ENCODE results near the gene KRT86.

The KRT86 gene

DNA sequence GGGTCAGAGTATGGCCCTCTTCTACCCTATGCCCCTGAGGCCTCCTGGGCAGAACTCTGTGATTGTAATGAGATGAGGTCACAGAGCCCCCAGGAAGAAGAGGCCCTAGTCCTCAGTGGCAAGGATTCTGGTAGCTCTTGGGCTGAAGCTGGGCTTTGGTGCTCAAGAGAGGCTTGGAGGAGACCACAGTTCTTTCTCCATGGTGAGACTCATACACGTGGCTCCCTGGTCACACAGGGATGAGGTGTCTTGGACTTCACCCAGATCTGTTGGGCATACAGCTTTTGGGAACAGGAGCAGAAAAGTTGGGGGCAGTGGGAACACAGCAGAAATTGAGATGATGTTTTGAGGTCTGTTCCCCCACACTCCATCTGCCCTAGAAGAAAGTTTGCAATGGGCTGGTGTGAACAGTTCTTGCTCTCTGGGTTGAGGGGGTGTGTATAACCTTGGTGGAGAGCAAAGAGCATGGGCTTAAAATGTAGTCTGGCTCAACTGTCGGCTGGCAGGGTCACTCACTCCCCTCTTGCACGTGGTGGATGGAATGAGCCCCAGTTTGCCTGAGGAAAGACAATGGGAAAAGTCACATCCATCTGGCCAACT, at the start of gene KRT86:
Gene KRT86 (plus strand): TSS at position 125 of the 600 bp plus-strand sequence. CDS start 27,272 bp downstream, outside the sequence.
- no peak for DNase-seq (ENCODE audit: low spot score)

DNA sequence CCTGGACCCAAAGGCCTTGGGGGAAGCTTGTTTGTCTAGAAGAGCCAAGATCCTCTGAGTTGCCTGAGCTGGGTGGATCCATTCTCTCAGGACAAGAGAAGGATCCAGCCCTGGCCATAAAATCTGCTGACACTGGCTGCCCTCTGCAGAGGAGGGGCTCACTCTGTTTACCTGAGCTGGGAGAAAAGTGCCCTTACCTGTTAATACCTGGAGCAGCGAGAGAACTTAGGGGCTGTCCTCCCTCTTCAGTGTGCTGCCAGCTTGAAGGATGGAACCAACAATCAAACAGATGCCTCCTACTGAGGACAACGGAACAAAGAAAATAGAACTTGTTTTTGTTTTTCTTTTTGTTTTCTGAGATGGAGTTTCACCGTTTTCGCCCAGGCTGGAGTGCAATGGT, 48.7 kb upstream of the KRT86 start:
- no peak for DNase-seq (ENCODE audit: low spot score)

DNA sequence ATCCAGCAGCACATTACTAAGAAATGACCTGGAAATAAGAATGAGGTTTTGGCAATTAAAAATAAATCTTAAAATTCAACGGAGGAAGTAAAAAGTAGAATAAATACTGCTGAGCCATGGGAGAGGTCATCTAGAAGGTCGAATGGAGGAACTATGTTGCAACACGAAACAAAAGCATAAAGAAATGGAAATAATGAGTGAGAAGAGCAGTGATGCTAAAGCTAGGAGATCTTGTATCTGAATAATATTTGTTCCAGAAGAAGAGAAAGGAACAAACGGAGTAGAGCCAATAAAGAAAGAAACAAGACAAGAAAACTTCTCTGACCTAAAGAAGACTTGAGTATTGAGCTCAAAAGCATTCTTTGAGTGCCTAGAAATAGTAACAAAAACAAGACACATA, 48.0 kb upstream of the KRT86 start:
- DNase-seq (ENCODE audit: low spot score): no peak

DNA sequence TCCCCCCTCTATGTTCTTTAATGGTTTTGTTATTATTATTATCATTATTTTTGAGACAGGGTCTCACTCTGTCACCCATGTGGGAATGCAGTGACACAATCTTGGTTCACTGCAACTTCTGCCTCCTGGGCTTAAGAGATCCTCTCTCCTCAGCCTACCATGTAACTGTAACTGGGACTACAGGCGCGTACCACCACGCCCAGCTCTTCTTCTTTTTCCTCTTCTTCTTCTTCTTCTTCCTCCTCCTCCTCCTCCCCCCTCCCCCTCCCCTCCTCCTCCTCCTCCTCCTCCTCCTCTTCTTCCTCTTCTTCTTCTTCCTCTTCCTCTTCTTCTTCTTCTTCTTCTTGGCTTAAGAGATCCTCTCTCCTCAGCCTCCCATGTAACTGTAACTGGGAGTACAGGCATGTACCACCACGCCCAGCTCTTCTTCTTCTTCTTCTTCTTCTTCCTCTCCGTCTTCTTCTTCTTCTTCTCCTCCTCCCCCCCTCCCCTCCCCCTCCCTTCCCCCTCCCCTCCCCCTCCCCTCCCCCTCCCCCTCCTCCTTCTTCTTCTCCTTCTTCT, 46.8 kb upstream of the KRT86 start:
- no peak for DNase-seq (ENCODE audit: low spot score)

DNA sequence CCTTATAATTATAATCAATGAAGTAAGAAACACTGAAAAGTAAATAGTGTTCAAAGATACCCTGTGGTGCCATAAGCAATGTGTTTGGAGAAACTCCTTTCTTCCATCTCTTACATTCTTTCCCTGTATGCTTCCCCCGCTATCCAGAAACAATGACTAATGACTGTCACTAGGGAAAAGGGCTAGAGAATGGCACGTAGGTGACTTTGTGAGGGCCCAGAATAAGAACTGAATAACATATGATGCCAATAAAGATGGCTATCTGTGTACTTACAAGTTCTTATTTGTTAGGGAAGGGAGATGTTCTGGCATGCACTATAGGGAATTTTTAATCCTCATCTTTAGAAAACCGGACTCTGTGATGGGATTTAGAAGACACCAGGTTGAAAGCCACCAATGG, 46.1 kb upstream of the KRT86 start:
- DNase-seq (ENCODE audit: low spot score): no peak

DNA sequence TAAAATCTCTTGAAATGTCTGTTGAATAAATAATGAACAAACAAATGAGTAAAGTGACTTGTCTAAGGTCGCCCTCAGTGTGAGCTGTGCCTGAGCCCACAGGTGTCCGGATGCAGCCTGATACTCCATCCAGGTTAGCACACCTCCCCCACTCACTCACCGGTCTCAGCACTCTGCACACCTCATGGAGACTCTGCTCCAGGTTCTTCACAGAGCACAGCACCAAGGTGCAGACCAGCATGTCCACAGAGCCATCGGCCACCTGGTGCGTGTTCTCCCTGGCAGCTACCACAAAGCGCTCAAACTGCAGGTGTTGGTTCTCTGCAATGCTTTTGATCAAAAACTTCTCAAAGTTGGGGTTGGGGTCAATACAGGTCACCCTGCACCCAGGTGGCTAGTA, 45.5 kb upstream of the KRT86 start:
- DNase-seq (ENCODE audit: low spot score): no peak

DNA sequence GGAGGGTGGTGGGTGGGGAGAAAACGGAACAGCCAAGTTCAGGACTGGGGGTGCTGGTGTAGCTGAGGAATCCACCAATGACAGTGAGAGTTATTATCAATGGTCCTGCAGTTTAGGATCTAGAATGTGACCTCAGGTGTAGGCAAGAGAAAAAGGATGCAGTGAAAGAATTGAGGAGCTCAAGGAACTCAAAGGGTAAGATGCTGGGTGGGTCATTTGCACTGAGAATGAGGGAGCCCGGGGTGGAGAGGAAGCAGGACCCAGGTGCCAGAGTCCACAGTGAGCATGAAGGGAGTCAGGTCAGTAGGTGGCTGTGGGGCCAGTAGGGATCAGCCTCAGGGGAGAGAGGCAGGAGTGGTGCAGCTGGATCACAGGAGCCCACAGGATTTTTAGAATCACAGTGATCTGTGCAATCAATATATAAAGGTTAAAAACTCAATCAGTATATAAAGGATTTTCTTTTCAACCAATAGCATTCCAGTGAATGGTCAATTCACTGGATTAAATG, 44.6 kb upstream of the KRT86 start:
- DNase-seq (ENCODE audit: low spot score): no peak

DNA sequence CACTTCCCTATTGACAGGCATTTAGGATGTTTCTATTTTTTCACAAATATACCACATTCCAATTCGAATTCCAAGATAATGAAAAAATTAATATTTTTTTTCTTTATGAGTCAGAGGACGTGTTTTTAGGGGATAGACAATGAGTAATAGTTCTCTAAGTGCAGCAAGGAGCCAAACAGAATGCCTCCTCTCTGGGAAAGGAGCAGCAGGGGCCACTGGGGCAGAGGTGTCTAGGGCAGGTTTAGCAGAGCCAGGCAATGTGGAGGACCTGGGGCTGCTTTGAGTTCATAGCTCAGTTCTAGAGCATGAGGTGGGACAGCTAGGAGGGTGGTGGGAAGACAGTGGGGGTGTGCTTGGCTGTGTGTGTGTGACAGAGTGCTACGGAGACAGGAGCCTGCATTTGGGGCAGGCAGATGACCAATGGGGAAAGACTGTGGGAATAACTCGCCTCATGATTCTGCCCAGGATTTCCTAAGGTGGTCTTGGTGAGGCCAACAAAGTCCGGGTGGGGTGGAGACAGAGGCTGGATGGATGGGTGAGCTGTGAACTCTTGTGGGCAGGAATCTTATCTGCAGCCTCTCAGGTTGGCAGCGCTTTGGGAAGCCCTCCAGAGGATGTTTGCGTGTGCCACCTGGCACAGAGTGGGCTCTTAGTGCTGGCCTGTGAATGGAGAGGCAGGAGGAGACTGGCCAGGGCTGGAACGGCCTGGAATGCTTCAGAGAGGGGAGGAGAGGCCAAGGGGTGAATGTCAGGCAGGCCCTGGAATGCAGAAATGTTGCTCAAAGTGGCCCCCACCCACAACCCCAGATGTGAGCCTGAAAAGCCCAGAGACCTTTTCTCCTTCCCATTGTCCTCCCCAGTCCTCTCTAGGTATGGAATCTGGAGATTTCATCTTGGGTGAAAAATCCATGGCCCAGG, 43.8 kb upstream of the KRT86 start:
- no peak for DNase-seq (ENCODE audit: low spot score)

DNA sequence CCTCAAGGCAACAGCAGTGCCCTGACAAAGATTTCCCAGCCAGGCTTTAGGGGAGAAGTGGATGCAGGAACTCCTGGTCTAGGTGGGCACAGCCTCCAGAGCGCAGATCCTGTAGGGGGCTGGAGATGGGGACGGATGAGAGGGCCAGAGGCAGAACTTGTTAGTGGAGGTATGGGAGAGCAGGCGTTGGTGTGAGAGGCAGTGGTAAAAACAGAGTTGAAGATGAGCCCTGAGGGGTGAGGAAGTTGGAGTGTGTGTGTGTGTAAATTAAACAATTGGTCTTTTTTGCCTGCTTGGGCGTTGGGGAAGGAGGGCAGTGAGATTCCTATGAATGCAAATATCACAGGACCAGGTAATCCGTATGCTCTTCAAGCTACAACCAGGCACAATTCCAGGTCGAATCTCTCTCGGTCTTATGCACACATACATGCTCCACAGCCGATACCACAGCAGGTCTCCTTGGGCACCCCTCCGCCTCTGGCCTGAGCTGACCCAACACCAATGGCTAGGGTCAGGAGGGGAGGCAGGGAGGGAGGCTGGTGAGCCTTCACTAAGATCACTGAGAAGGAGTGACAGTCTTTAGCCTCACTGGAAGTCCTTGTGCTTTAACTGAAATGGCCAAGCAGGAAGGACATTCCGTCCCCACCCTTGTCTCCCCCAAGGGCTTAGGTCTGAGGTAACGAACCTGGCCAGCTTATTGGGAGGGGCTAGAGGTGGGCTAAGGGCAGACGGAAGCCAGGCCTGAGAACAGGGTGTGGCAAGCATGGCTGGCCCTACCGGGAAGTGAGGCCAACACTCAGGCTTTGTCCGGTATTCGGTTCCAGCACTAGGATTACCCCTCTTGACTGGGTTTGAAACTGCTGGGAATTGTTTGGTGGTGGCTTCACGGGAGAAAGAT, 42.9 kb upstream of the KRT86 start:
- DNase-seq (ENCODE audit: low spot score): no peak

DNA sequence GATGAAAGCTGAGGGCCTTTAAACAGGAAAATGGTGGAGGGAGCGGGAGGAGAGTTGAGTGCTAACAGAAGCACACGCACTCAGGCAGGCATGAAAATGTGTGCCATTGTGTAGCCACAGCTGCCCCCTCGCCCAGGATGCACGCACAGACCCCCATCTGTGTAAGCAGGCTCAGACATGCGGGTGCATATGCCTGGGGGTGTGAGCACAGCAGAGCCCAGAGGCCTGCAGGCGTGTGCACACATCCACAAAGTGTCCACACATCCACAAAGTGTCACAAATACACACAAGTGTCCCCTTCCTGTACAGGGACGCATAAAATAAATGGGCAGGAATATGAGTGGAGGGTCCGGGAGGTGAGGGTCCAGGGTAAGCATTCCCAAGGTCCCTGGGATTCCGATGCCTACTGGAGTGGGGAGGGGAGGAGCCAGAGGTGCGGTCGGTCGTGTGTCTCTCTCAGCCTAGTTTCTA, 42.2 kb upstream of the KRT86 start:
- DNase-seq (ENCODE audit: low spot score): no peak

DNA sequence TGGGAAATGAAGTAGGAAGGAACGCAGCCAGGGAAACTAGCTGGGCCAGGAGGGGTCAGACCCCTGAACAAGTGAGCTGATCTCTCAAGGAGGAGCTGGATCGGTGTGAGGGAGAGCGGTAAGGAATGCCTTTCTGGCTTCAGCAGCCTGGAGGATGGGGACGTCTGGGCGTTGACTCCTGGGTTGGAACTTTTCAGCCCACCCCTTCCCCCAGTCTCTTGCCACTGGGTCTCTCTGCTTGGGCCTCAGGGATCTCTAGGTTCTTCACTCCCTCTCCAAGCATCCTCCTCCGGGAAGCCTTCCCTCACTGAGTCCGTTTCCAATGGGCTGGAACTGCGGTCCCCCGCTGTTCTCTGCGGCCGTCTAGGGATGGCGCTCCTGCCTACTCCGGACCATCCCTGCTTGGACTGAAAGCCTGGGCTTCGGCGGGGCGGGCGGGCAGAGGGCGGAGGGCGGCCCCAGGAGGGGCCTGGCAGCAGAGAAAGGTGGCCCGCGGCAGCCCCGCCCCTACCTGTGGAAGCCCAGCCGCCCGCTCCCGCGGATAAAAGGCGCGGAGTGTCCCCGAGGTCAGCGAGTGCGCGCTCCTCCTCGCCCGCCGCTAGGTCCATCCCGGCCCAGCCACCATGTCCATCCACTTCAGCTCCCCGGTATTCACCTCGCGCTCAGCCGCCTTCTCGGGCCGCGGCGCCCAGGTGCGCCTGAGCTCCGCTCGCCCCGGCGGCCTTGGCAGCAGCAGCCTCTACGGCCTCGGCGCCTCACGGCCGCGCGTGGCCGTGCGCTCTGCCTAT, 41.6 kb upstream of the KRT86 start, which contains the start of gene KRT7:
Gene KRT7 (plus strand): TSS at position 570 of the 788 bp plus-strand sequence. CDS start 54 bp downstream, at position 624.
- DNase-seq (ENCODE audit: low spot score): no peak

DNA sequence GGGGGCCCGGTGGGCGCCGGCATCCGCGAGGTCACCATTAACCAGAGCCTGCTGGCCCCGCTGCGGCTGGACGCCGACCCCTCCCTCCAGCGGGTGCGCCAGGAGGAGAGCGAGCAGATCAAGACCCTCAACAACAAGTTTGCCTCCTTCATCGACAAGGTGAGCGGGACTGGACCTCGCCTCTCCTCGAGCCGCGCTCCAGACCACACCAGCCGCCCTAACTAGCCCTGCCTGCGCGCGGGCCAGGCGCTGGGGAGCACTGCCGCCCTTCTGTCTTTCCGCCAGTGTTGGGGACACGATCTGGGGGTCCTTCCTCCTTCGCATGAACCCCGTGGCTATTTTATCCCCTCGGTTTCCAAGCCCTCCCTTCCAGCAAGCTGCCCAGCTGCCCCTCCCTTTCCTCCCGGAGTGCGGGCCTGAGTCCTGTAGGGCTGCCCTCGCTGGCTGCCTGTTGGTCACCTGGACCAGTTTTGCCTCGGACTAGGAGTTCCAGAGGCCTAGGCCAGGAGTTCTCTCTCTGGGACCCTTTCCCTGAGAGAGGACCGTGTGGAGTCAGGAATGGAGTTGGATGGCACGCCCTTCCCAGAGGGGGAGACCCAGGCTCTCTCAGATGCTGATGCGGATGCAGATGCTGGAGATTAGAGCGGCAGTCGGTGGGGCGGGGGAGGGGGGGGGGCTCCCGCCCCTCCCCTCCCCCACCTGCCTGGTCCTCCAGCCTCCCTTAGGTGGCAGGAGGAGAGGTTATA, 40.8 kb upstream of the KRT86 start:
- no peak for DNase-seq (ENCODE audit: low spot score)

DNA sequence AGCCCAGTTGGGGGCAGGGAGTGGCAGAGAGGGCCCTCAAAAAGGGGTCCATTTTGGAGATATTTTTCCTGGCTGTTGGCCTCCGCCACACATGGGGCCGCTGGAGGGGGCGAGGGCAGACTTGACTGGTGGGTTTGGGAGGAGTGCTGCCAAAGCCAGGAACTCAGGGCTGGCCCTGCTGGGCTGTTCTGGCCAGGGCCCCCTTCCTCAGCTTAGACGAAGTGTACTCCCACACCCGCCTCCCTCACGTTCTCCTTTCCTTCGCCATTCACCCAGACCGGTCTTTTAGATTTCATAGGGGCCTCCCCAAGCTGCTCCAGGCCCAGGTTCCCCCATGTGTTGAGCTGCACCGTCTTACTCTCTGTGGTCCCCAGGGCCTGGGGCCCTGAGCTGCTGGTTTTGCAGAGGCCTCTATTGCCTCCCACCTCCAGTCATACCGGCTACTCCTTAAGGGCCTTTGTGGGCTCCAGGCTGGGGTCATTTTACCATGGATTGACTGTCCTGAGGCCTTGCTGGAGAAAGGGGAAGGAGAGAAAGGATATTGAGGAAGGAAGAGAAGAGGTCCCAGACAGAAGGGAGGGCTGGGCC, 40.1 kb upstream of the KRT86 start:
- no peak for DNase-seq (ENCODE audit: low spot score)

DNA sequence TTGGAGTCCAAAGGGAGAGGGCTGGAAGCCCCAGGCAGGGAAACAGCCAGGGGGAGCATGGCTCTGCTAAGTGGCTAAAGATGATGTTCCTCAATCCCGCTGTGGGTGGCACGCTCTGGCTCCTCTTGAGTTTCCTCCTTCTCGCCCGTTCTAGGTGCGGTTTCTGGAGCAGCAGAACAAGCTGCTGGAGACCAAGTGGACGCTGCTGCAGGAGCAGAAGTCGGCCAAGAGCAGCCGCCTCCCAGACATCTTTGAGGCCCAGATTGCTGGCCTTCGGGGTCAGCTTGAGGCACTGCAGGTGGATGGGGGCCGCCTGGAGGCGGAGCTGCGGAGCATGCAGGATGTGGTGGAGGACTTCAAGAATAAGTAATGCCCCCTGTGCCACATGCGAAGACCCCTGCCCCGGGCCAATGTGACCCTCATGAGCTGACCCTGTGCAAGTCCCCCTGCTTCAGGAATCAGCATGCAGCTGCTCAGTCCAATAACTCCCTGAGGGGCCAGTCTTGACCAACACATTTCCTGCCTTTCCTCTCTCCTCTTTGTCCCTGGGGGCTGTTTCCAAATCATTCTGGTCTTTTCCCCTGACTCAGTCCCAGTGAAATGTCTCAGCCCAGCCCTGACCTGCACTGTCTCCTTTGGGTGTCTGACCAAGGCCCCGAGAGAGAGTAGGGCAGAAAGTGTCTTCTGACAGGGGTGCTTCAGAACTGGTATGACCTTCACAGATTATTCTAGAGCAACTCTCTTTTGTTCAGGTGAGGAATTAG, 39.3 kb upstream of the KRT86 start:
- no peak for DNase-seq (ENCODE audit: low spot score)

DNA sequence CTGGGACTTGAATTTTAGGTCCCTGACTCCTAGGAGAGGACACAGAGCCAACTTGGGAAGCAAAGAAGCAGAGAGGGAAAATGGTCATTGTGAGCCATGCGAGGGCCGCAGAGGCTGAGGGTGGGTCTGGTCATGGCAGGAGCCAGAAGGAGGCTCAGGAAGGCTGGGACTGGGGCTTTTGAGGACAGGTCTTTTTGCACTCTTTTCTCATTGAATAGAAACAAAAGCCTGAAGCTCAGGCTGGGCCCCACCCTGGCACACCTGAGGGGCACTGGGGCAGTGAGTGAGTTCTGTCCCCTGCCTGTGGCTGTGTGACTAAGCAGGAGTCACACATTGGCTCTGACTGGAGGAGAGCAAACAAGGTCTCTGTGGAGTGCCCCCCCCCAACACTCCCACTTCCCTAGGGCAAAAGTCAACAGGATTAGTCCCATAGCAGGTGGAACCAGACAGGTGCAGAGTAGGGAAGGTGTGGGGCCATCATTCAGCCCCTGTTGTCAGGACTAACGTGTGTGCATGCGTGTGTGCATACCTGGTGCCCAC, 38.6 kb upstream of the KRT86 start:
- no peak for DNase-seq (ENCODE audit: low spot score)

DNA sequence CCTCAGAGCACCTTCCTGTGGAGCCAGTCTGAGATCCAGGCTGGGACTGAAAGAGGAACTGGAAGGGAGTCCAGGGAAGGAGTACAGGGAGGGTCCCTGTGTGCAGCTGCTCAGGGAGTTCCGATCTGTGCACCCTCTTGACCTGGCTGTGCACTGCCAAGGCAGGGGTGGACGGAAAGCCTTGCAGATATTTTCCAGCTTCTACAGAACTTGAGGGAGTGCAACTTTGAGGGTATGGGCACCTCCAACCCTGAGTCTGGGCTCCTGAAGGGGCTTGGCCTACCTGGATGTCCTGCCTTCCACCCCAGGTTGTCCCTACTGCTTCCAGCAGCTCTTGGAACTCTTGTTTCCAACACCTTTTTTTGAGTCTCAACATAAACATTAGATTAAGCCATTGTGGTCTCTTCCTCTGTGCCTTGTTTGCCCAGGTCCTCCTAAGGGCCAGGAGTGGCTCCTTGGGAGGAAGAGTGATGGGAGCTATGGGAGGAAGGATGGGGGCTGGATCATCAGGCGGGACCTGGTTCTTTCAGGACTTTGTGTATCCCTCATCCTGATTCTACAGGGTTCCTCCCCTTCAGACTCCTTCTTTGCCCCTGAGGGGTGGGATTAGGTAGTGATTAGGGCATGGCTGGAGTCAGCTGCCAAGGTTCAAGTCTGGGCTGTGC, 37.9 kb upstream of the KRT86 start:
- DNase-seq (ENCODE audit: low spot score): no peak

DNA sequence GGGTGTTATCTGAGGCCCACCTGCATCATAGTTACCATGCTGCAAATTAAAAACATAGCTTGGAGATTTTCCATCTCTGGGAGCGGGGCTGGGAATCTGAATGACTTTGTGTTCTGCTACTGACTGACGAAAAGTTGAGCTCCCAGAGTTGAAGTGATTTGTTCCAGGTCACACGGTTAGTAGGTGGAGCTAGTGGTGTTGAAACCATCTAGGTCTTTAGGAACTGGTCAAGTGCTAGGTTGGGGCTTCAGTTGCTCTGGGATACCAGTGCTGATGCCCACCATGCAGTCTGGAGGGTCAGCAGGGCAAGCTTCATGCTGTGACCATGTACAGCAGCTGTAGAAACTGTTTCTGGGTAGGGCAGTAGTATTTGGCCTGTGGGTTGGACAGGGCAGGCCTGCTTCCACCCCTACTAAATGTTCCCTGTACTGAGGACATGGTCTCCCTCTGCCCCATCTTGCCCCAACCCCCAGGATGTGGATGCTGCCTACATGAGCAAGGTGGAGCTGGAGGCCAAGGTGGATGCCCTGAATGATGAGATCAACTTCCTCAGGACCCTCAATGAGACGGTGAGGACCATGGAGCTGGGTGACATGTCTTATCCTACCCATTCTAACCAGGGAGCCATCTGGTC, 36.1 kb upstream of the KRT86 start:
- DNase-seq (ENCODE audit: low spot score): no peak
